ENCODE results near the gene RPL31.
"Not testable (repeated sequence)": the region's sequence is repeated elsewhere in the genome, so short reads cannot be mapped to it uniquely, and the experiment has no call there.

Gene RPL31

DNA sequence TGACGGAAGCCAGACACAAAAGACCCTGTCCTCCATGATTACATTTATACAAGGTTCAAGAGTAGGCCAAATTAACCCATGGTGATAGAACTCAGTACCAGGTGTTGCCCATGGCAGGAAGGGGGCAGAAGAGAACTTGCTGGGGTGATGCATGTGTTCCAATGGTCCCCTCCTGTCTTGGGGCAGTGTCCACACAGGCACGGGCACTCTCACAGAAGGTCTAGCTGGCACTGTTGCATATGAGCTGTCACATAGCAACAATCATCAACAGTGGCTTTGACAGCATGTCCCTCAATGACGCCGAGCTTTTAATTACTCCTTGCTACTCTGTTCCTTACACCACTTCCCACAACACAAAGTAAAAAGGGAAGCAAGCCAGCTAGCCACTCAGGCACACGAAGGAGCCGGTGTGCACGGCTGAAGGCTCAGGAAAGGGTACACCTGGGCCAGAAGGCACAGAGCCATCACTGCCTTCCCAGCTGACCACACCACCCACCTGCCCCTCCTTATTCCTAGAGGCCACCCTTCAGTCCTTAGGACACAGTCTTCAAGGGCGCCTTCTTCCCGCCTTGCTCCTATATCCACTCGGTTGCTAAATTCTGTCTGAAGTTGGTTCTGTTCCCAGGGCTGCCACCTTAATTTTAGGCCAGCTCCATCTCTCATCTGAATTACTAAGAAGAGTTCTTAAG, 28.9 kb downstream of the RPL31 start:
- DNase-seq = no peak

DNA sequence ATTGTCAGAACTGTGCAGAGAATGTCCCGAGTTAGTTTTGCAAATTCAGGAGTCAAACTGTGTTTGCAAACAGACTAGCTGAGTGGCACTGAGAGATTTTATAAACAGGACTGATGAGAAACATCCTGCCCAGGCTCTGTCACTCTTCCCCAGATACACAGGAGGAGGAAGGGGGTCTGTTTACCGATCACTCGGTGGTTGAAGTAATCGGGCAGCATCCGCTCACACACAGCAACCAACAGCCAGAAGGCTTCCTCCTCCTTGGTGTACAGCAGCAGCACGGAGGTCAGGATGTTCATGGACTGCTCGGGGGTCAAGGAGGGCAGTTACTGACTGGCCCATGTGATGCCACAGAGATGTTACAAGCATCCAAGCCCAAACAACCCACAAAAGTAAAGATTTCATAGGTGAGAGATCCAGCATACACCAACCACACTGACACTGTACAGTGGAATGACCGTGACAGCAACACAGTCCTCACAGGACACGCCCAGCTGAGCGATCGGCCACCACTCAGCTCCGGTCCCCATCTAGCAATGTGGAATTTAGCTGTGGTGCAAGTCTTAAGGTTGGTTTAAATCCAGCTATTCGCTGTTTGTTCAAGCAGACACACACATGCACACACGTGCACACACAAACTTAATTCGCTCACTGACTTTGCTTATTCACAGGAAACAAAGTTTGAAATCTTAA, 30.1 kb downstream of the RPL31 start:
- no peak for DNase-seq

GRCh38 chr2:101036562-101036961, 34.5 kb downstream of the RPL31 start:
- DNase-seq = no peak

DNA sequence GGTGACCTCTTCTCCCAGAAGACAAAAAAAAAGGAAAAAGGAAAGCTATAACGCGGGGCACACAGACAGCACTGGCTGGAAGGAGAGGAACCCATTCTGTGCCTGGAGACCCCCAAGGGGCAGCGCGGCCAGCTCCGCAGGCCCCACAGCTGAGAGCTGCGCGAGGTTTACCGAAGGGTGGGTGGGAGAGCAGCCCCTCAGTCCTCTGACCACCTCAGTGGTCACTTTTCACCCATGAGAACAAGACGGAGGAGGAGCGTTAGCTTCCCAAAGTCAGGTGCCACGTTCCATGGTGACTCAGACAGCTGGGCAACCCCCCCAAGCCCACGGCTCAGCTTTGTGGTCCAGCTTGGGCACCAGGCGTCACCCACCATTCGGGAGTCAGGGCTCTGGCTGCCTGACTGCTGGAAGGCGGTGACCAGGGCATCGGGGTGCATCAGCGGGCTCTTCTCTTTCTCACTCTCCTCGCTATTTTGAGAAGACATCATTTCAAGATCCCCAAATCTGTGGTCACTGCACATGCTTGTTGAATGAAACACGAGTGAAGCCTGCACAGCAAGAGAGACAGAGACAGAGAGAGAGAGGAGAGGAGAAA, 35.2 kb downstream of the RPL31 start:
- no peak for DNase-seq

DNA sequence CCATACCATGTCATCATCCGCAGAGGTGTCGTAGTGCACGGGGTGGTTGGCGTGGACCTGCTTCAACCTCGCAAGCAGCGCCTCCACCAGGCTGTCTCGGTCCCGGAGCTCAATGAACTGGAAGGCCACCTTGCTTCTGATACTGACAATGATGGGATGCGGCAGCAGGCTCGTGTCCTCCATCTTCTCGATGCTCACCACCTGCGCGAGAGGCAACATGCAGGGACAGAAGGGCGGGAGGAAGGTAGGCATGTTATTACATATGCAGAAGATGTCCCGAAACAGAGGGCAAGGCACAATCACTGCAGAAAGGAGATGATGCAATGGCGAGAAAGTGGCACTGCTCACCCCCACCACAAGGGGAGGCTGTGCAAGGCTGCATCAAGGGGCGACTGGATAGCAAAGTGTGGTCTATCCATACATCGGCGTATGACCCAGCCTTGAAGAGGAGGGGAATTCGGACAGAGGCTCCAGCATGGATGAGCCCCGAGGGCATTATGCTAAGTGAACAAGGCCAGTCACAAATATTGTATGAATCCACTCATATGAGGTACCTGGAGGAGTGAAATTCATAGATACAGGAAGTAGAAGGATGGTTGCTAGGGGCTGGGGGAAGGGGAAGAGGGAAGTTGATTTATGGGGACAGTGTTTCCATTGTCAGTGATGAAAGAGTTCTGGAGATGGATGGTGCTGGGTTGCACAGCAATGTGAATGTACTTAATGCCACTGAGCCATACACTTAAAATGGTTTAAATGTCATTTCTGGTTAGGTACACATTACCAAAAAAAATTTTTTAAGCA, 36.6 kb downstream of the RPL31 start:
- DNase-seq = no peak

GRCh38 chr2:101040072-101040471, 38.0 kb downstream of the RPL31 start:
- no peak for DNase-seq

DNA sequence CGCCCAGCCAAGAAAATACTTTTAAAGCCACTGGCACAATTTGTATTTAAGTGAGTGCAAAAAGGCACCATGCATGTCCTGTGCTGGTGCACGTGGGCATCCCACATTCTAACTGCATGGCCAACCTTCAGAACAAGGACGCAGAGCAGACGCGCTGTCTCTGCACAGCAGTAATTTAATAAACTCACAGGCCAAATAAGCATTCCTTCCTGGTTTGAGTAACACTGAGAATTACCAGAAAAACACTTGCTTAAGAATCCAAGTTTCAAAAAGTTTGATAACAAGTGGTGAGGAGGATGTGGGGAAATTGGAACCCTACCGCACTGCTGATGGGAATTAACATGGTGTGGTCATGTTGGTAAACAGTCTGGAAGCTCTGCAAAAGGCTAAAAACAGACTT, 38.7 kb downstream of the RPL31 start:
- DNase-seq = no peak

DNA sequence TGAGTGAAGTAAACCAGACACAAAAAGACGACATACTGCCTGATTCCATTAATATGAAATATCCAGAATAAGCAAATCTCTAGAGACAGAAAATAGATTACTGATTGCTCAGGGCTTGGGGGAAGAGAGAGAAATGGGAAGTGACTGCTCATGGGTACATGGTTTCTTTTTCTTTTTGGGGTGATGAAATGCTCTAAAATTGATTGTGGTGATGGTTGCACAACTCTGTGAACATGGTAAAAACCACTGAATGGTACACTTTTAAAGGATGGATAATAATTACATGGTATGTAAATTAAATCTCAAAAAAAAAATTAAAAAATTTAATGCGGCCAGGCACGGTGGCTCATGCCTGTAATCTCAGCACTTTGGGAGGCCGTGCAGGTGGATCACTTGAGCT, 39.3 kb downstream of the RPL31 start:
- DNase-seq = no peak

GRCh38 chr2:101045330-101045729, 43.2 kb downstream of the RPL31 start:
- no peak for DNase-seq

- DNase-seq = no peak
Observed at GRCh38 chr2:101047075-101047766, 45.1 kb downstream of the RPL31 start.

GRCh38 chr2:101047774-101048173, 45.7 kb downstream of the RPL31 start:
- no peak for DNase-seq

DNA sequence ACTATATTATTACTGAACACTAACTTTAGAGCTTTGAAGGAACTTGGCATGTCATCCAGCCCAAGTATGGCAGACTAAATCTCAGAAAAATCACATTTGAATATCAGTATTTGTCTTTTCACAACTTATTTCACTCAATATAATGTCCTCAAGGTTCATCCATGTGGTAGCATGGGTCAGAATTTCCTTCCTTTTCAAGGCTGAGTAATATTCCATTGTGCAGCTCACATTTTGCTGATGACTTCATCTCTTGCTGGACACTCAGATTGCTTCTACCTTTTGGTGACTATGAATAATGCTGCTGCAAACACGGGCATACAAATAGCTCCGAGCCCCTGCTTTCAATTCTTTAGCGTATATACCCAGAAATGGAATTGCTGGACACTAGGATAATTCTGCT, 46.7 kb downstream of the RPL31 start:
- DNase-seq = no peak

DNA sequence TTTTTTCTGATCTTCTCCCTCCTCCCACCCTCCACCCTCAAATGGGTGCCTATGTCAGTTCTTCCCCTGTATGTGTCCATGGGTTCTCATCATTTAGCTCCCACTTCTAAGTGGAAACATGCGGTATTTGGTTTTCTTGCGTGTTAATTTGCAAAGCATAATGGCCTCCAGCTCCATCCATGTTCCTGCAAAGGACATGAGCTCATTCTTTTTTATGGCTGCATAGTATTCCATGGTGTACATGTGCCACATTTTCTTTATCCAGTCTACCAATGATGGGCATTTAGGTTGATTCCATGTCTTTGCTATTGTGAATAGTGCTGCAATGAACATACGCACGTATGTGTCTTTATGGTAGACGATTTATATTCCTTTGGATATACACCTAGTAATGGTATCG, 48.8 kb downstream of the RPL31 start:
- not testable (repeated sequence) for DNase-seq

- no peak for DNase-seq
Observed at GRCh38 chr2:101052147-101052546, 50.1 kb downstream of the RPL31 start.

DNA sequence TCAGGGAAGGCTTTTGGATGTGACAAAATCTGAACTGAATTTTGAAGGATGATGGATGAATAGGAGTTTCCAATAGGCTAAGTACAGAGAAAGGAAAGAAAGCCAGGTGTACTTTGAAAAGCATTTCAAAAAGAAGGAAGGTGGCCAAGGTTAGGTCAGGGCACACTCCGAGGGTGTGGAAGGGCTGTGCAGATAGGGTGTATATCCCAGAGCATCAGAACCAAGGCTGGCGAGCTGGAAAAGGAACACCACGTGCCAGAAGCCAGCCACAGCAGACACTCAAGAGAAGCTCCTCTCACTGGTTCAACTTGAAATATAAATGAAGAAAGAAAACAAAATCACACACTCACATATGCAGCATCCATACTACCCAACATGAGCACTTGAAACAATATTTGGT, 51.0 kb downstream of the RPL31 start:
- no peak for DNase-seq
